Heart right ventricle (tissue), 16 donors: ENCODE data around the gene PDE6G. TPM values are rescaled to one million over a fixed set of nuclear protein-coding genes. Genes with fewer than 3 reads are reported as not detected.

Source experiments
- ATAC-seq, 8 donors: fragments of 200-7000 bp; cut with Tn5 transposase; one replicate each; pipeline ENCODE4 v1.9.1; 2020; ENCODE audit warnings: mild to moderate bottlenecking in 8 of 8, moderate library complexity in 8 of 8, moderate number of reproducible peaks in 1 of 8
- DNase-seq, 2 donors: peaks; one replicate each; pipeline ENCODE4 v3.0.0-alpha.2; 2020
- H3K27ac ChIP-seq, 10 donors: fragments of 200-600 bp; sonication (generic) in 2 of 10; one replicate each; pipeline versions ENCODE4 v1.5.0 to v1.8.0; 2020 to 2022; ENCODE audit warnings: mild to moderate bottlenecking in 3 of 10
- H3K27me3 ChIP-seq, 7 donors: fragments of 200-600 bp; one replicate each; pipeline ENCODE4 v1.8.0; 2021 to 2022; ENCODE audit warnings: mild to moderate bottlenecking in 2 of 7
- H3K36me3 ChIP-seq, 9 donors: fragments of 200-600 bp; sonication (generic) in 1 of 9; one replicate each; pipeline versions ENCODE4 v1.5.0 to v1.8.0; 2020 to 2022; ENCODE audit warnings: mild to moderate bottlenecking in 2 of 9
- H3K4me1 ChIP-seq, 9 donors: fragments of 200-600 bp; sonication (generic) in 1 of 9; one replicate each; pipeline versions ENCODE4 v1.5.0 to v1.8.0; 2020 to 2022; ENCODE audit warnings: mild to moderate bottlenecking in 4 of 9
- H3K4me3 ChIP-seq, 10 donors: fragments of 200-600 bp; sonication (generic) in 2 of 10; one replicate each; pipeline versions ENCODE4 v1.5.0 to v1.8.0; 2020 to 2022; ENCODE audit warnings: mild to moderate bottlenecking in 7 of 10, moderate library complexity in 2 of 10
- H3K9me3 ChIP-seq, 11 donors: fragments of 200-600 bp in 10 of 11; sonication (generic) in 2 of 11; one replicate each; pipeline versions ENCODE4 v1.5.0 to v1.8.0; 2013 to 2022; ENCODE audit warnings: mild to moderate bottlenecking in 2 of 11, control low read depth in 1 of 11, moderate library complexity in 1 of 11
- WGBS, 2 donors: extraction: QIAGEN DNeasy Blood & Tissue Kit; methylation state at CpG; one replicate each; pipeline ENCODE4 v1.1.7; 2013; ENCODE audit warnings: inconsistent platforms in 1 of 2; 5-methylcytosine and 5-hydroxymethylcytosine counted together
- intact Hi-C, 10 donors: fragments of 100-400 bp; cut with DNase I; formaldehyde crosslinking; loops; one replicate each; pipeline versions ENCODE4 v1.11.1 to v1.14.2; 2022
- polyA plus RNA-seq, 2 donors: library from polyadenylated mRNA; stranded (reverse); fragments of 200-250 nt; gene quantifications; one replicate each; pipeline ENCODE4 v1.2.3, GENCODE V29; 2013
- total RNA-seq, 10 donors: library from RNA; stranded (reverse); fragmentation: NEBNext Ultra II Directional in 3 of 10; extraction: Animal tissue kit (Norgen Biotek cat#: 25700) in 3 of 10; gene quantifications; one replicate each; pipeline versions ENCODE4 v1.2.1 to v1.2.4, GENCODE V29; 2021 to 2023
- TF ChIP-seq, protein P1 (sequence below), 9 donors: fragments of 200-600 bp; sonication (generic) in 2 of 9; IDR thresholded peaks; one replicate each; pipeline versions ENCODE4 v1.5.0 to v1.8.0; 2021 to 2022; ENCODE audit warnings: antibody characterized with exemption in 9 of 9, mild to moderate bottlenecking in 5 of 9, moderate library complexity in 1 of 9
- donor health status: Arrhythmogenic right ventricular cardiomyopathy.
- donor health status: ischemic (EF 13 %, LVEDD 7.1; RV severe dilation, severe dysfunction).
- donor health status: healthy with polysubstance abuse.
- donor health status: DM: no; HTN: yes; CAD: no.
- donor health status: DM: no; HTN: no; CAD: no.
- donor health status: ischemic (EF 25% LVEDD 6.9; RV normal size, moderate dysfunction).
- donor health status: ischemic (EF 25% LVEDD 5.7; RV mildly dilated, moderate dysfunction).
- donor health status: healthy.
- donor health status: DM: yes; HTN: yes; CAD: no.
- donor health status: Ischemic cardiomyopathy.
- donor health status: ischemic (EF 35%, LVEDD 5.7; RV mildly dilated, moderate dysfunction).
- donor health status: nonischemic (EF 11% LVEDD 7.7; RV severe dilation, severe dysfunction).
- donor health status: DM: yes; HTN: yes; CAD: no.
- donor health status: PGD.
- donor health status: ischemic (EF 29% LVEDD 5.4; RV normal size, mild dysfunction).
- donor health status: nonischemic (EF 23%, LVEDD 6.1; RV moderate dilation, normal function).

PDE6G gene
- total and polyA plus RNA-seq, 12 donors: 0.38 to 1.3 (median 1.3) TPM; not detected in 9

DNA sequence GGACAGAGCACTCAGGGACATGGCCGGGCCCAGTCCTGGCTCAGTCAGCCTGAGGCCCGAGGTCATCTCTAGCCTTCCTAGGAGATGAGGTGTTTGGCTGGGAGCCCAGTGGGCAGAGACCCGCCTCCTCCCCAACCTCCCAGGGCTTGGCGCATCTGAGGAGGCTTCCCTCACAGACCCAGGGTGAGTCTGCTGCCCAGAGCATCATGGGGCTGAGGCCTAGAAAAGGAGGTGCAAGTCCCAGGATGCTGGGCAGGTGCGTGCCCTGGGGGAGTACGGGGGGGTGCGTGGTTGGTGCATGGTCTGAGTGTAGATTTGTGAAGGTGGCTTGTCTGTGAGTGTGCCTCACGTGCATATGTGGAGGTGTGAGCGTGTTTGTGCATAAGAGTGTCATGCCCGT, 4.7 kb downstream of the PDE6G start:
- ATAC-seq: no peak
- Histone ChIP-seq H3K4me3 (no peak overlapping the region), H3K9me3 (peaks cover 0 to 5% (median 0%) of the 10 kb centered on the region in 11 donors), H3K36me3 (no peaks in the 10 kb centered on the region), H3K4me1 (peaks cover 0 to 19% (median 0%) of the 10 kb centered on the region in 9 donors), H3K27me3 (peaks cover 0 to 70% (median 60%) of the 10 kb centered on the region in 7 donors), H3K27ac (no peak overlapping the region)
- no peak for DNase-seq
- TF ChIP-seq, protein P1, sequence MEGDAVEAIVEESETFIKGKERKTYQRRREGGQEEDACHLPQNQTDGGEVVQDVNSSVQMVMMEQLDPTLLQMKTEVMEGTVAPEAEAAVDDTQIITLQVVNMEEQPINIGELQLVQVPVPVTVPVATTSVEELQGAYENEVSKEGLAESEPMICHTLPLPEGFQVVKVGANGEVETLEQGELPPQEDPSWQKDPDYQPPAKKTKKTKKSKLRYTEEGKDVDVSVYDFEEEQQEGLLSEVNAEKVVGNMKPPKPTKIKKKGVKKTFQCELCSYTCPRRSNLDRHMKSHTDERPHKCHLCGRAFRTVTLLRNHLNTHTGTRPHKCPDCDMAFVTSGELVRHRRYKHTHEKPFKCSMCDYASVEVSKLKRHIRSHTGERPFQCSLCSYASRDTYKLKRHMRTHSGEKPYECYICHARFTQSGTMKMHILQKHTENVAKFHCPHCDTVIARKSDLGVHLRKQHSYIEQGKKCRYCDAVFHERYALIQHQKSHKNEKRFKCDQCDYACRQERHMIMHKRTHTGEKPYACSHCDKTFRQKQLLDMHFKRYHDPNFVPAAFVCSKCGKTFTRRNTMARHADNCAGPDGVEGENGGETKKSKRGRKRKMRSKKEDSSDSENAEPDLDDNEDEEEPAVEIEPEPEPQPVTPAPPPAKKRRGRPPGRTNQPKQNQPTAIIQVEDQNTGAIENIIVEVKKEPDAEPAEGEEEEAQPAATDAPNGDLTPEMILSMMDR (IDR thresholded peaks at IDR 0.05): no peak
- intact Hi-C loops: no loop called here
- WGBS, 2 donors: 71 to 77% methylated on average over 10 of the region's 10 CpGs

DNA sequence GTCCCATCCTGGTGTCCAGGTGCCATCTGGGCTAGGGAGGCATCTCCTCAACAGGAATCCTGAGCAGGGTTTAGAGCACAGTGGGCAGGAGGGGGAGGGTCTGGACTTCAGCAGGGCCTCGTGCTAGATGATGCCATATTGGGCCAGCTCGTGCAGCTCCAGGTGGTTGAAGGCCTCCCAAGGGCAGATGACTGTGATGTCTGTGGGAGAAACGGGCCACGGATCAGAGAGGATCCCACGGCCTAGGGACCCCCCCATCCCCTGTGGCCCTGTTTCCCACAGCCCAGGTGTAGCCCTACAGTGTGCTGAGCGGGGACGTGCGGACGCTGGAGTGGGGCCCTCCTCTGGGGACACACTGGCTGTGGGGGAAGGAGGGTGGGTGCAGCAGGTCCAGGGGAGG, 5.4 kb downstream of the PDE6G start:
- Histone ChIP-seq H3K27ac (no peak overlapping the region), H3K4me3 (no peak overlapping the region), H3K27me3 (peaks cover 0 to 70% (median 61%) of the 10 kb centered on the region in 7 donors), H3K36me3 (no peaks in the 10 kb centered on the region), H3K9me3 (peaks cover 0 to 5% (median 0%) of the 10 kb centered on the region in 11 donors), H3K4me1 (peaks cover 0 to 11% (median 0%) of the 10 kb centered on the region in 9 donors)
- WGBS, 2 donors: 74 to 82% methylated on average over 9 of the region's 9 CpGs
- DNase-seq: no peak
- intact Hi-C loops: no loop called here
- no peak for ATAC-seq
- TF ChIP-seq, protein P1 (IDR thresholded peaks at IDR 0.05): no peak

DNA sequence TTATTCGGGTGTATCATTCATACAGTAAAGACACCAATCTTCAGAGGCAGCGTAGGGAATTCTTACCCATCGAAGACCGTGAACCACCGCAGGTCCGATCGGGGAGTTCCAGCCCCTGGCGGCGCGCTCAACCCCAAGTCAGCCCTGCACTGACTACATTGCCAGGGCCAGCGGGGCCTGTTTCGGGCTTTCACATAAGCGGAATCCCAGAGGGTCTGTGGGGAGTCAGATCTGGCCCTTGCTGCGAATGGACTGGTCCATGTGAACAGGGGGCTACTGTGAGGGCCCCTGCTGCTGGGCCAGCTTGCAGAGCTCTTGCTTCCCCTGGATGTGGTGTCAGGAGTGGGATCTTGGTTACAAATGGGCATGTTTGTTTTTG, 7.6 kb downstream of the PDE6G start:
- Histone ChIP-seq H3K9me3 (peaks cover 0 to 5% (median 0%) of the 10 kb centered on the region in 11 donors), H3K36me3 (no peaks in the 10 kb centered on the region), H3K4me3 (no peak overlapping the region), H3K4me1 (peaks cover 0 to 3% (median 0%) of the 10 kb centered on the region in 9 donors), H3K27ac (no peak overlapping the region), H3K27me3 (peaks cover 0 to 60% (median 52%) of the 10 kb centered on the region in 7 donors)
- ATAC-seq (no peak), DNase-seq (no peak)
- TF ChIP-seq, protein P1 (IDR thresholded peaks at IDR 0.05): no peak
- WGBS, 2 donors: 47 to 55% methylated on average over 14 of the region's 14 CpGs
- intact Hi-C loops: no loop called here

DNA sequence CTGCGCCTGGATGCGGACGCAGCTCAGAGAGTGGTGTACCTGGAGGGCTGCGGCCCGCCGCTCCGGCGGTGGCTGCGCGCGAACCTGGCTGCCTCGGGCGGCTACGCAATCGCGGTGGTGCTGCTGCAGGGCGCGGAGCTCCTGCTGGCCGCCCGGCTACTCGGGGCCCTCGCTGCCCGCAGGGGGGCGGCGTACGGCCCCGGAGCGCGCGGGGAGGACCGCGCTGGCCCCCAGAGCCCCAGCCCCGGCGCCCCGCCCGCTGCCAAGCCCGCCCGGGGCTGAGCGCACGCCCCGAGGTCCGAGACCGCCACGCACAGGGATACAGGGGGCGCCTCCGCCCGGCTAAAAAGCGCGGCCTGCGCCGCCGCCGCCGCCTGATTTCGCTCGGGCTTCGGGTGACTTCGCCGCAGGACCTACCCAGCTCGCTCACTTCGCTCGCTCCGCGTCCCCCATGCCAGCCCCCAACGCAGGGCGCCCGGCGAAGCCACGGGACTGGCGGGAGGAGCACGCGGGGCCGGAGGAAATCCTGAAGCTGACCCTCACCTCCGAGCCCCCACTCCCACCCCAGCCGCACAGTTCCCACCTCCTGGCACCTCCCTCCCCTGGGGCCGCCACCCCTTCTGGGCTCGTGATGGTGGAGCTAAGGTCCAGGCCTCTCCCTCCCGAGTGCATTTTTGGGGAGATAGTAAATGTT, 8.2 kb downstream of the PDE6G start:
- H3K4me1 ChIP-seq: peaks cover 0 to 3% (median 0%) of the 10 kb centered on the region in 9 donors
- 4 to 5% methylated on average over 59 to 77 of the region's 78 CpGs for WGBS, 2 donors
- H3K36me3 ChIP-seq: no peaks in the 10 kb centered on the region
- TF ChIP-seq, protein P1 (IDR thresholded peaks at IDR 0.05): no peak
- H3K4me3 ChIP-seq: no peak overlapping the region
- intact Hi-C loops: no loop called here
- H3K27ac ChIP-seq: no peak overlapping the region
- ATAC-seq: no peak
- peaks cover 0 to 54% (median 49%) of the 10 kb centered on the region in 7 donors for H3K27me3 ChIP-seq
- DNase-seq: no peak
- H3K9me3 ChIP-seq: peaks cover 0 to 5% (median 0%) of the 10 kb centered on the region in 11 donors
